PC-3 (cell line): ENCODE measurements around the gene PPP2R3A.

Experiments
- CTCF ChIP-seq: fragments of 300-600 bp; sonication (generic); conservative IDR thresholded peaks from 2 replicates; pipeline ENCODE4 v1.5.1; 2017; ENCODE audit warnings: antibody characterized with exemption, low read depth, mild to moderate bottlenecking, low read length
- EZH2 ChIP-seq: fragments of 300-600 bp; sonication (generic); IDR thresholded peaks from one replicate; pipeline ENCODE4 v1.6.1; 2017; ENCODE audit warnings: antibody characterized with exemption, mild to moderate bottlenecking, low read length; ENCODE audit not compliant: unreplicated experiment
- EZH2phosphoT487 ChIP-seq: fragments of 300-600 bp; sonication (generic); IDR thresholded peaks from 2 replicates; pipeline ENCODE4 v1.6.1; 2018; ENCODE audit warnings: mild to moderate bottlenecking, antibody characterized with exemption, low read length, borderline replicate concordance

DNA sequence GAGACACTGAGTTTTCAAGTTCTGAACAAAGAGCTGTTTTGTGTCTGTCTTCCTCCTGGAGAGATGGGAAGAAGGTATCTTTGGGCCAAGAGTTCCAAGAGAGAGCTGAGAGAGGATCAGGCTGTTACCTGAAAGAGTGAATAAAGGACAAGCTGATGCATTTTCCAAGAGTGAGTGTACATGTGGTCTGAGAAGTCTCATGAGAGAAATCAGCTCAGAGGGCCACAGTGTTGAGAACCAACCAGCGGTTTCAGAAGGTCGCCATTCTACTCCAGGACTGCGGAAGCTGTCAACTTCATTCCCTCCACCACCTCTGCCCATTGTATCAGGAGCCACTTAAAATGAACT, 42.7 kb upstream of the PPP2R3A start:
- no peak for TF ChIP-seq CTCF
- TF ChIP-seq EZH2phosphoT487, result no peak
- TF ChIP-seq EZH2, result no peak
